ENCODE results near the gene EPB41L4A. TPM values are rescaled to one million over a fixed set of nuclear protein-coding genes. Genes with fewer than 3 reads are reported as not detected.
"Not testable (repeated sequence)": the region's sequence is repeated elsewhere in the genome, so short reads cannot be mapped to it uniquely, and the experiment has no call there.

EPB41L4A gene
- polyA plus RNA-seq, 1 donor from 2014 or later, result 2.1 TPM

- Mint-ChIP-seq H3K4me3 (no peak overlapping the region), H3K9me3 (no peaks in the 10 kb centered on the region), H3K27ac (no peak overlapping the region), H3K4me1 (peaks cover 0 to 10% (median 0%) of the 10 kb centered on the region in 3 donors), H3K27me3 (no peaks in the 10 kb centered on the region), H3K36me3 (no peaks in the 10 kb centered on the region)
Observed at GRCh38 chr5:112385566-112385965, 33.5 kb downstream of the EPB41L4A start.

DNA sequence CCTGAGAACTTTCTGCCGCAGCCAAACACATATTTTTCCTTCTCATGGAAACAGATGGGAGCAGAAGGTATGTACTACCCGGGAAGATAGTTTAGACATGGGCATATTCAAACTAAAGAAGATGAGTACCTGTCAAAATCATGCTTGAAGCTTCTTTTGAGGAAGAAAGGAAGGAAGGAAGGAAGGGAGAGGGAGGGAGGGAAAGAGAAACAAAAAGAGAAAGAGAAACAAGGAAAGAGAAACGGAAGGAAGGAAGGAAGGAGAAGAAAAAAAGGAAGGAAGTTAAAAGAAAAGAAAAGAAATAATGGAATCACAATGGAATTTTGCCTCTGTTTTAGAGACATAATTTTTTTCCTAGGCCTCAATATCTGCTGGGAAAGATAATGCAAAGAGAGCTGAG is 34.6 kb downstream of the EPB41L4A start:
- H3K4me1 Mint-ChIP-seq, result peaks cover 0 to 10% (median 0%) of the 10 kb centered on the region in 3 donors
- H3K9me3 Mint-ChIP-seq, result no peaks in the 10 kb centered on the region
- no peak overlapping the region for H3K27ac Mint-ChIP-seq
- H3K36me3 Mint-ChIP-seq, result no peaks in the 10 kb centered on the region
- H3K4me3 Mint-ChIP-seq, result no peak overlapping the region
- H3K27me3 Mint-ChIP-seq, result no peaks in the 10 kb centered on the region

- Mint-ChIP-seq H3K9me3 (no peaks in the 10 kb centered on the region), H3K36me3 (no peaks in the 10 kb centered on the region), H3K27me3 (no peaks in the 10 kb centered on the region), H3K4me3 (no peak overlapping the region), H3K4me1 (peaks cover 0 to 10% (median 0%) of the 10 kb centered on the region in 3 donors), H3K27ac (no peak overlapping the region)
Observed at GRCh38 chr5:112382886-112383285, 36.2 kb downstream of the EPB41L4A start.

GRCh38 chr5:112381521-112381920 is 37.6 kb downstream of the EPB41L4A start:
- no peaks in the 10 kb centered on the region for H3K9me3 Mint-ChIP-seq
- H3K4me1 Mint-ChIP-seq, result peaks cover 0 to 13% (median 5%) of the 10 kb centered on the region in 3 donors
- H3K27me3 Mint-ChIP-seq, result no peaks in the 10 kb centered on the region
- no peak overlapping the region for H3K27ac Mint-ChIP-seq
- peaks cover 4% of the 10 kb centered on the region for H3K36me3 Mint-ChIP-seq
- no peak overlapping the region for H3K4me3 Mint-ChIP-seq

DNA sequence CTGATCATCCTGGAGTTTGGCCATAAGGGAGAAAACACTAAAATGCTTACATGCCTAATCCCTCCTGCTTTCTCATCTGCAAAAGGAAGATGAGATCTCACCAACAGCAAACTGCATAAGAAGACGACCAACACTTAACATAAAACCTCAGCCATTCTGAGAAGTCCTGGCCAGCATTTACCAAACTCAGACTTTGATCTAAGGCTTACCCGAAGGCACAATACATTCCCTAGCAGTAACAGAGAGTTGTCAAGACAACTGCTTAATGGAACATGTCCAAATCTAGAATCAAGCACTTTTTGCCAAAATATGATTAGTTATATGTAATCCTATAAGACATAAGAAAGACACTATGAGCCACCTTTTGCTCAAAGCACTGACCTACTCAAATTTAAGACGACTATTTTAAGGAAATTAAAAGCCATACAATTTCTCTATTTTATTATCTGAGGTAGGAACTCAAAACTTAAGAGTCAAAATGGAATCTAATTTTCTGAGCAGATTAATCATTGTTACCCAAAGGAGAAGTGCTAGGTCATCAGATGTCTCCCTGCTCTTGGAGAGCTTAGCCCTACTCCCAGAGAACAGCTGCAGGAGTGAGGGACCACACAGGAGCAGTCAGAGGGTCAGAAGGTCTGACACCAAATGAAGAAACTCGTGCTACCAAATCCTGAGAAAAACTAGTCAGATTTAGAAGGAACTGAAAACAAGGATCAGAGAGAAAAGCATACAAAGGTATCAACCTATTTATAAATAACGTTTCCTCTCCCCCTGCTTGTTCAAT is 39.3 kb downstream of the EPB41L4A start:
- H3K27me3 Mint-ChIP-seq, result no peaks in the 10 kb centered on the region
- no peaks in the 10 kb centered on the region for H3K9me3 Mint-ChIP-seq
- H3K36me3 Mint-ChIP-seq, result peaks cover 4% of the 10 kb centered on the region
- H3K27ac Mint-ChIP-seq, result no peak overlapping the region
- H3K4me3 Mint-ChIP-seq, result no peak overlapping the region
- peaks cover 0 to 9% (median 5%) of the 10 kb centered on the region in 3 donors for H3K4me1 Mint-ChIP-seq

DNA sequence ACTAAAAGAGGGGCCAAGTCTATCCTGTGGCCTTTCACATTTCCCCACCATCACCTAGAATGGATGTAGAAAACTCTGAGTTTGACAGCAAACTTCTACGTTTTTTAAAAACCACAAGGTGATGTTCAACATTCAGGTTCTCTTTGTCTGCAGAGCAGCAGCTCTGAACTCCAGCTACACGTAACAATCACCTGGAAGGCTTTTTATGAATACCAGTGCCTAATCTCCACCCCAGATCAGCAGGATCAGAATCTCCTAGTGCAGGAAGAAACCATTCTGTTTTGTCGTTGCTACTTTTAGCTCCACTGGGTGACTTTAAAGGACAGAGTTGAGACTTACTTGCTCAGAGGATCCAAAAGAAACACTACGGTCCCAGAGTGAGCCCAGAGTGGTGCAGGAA is 44.3 kb downstream of the EPB41L4A start:
- no peak overlapping the region for H3K4me3 Mint-ChIP-seq
- H3K9me3 Mint-ChIP-seq, result no peaks in the 10 kb centered on the region
- peaks cover 0 to 11% (median 7%) of the 10 kb centered on the region in 3 donors for H3K4me1 Mint-ChIP-seq
- H3K36me3 Mint-ChIP-seq, result peaks cover 4% of the 10 kb centered on the region
- peaks cover 1% of the 10 kb centered on the region for H3K27me3 Mint-ChIP-seq
- H3K27ac Mint-ChIP-seq, result peak overlapping the region in 1 of 3 donors; percentile 14

GRCh38 chr5:112374356-112374755 is 44.7 kb downstream of the EPB41L4A start:
- Mint-ChIP-seq H3K9me3 (no peaks in the 10 kb centered on the region), H3K27me3 (peaks cover 1% of the 10 kb centered on the region), H3K36me3 (peaks cover 4% of the 10 kb centered on the region), H3K27ac (no peak overlapping the region), H3K4me3 (no peak overlapping the region), H3K4me1 (peaks cover 0 to 11% (median 7%) of the 10 kb centered on the region in 3 donors)

DNA sequence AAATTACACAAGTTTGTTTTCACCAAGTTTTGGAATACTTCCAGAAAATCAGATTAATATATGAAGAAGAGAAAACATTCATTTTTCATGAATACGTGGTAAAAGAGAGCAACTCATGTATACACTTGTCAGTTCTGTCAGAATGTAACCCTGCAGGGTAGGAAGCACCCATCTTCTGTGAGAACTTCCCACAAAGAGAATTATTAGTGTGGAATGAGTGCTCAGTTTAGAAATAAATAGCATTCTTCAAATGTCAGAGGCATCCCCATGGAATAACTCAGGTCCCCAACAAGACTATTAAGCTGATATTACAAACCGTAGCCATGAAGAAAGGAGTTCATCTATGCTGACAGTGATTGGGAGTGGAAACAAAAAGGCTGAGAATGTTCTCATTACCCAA is 45.2 kb downstream of the EPB41L4A start:
- Mint-ChIP-seq H3K4me1 (peaks cover 0 to 11% (median 7%) of the 10 kb centered on the region in 3 donors), H3K27me3 (peaks cover 1% of the 10 kb centered on the region), H3K9me3 (no peaks in the 10 kb centered on the region), H3K27ac (no peak overlapping the region), H3K36me3 (peaks cover 4% of the 10 kb centered on the region), H3K4me3 (no peak overlapping the region)

- Mint-ChIP-seq H3K27ac (no peak overlapping the region), H3K27me3 (peaks cover 1% of the 10 kb centered on the region), H3K36me3 (peaks cover under 1% of the 10 kb centered on the region), H3K9me3 (no peaks in the 10 kb centered on the region), H3K4me3 (no peak overlapping the region), H3K4me1 (peaks cover 0 to 8% (median 5%) of the 10 kb centered on the region in 3 donors)
Observed at GRCh38 chr5:112372543-112372942, 46.5 kb downstream of the EPB41L4A start.

GRCh38 chr5:112371067-112371466 is 48.0 kb downstream of the EPB41L4A start:
- Mint-ChIP-seq H3K27me3 (peaks cover 1% of the 10 kb centered on the region), H3K27ac (no peak overlapping the region), H3K36me3 (no peaks in the 10 kb centered on the region), H3K9me3 (no peaks in the 10 kb centered on the region), H3K4me1 (peaks cover 0 to 6% (median 5%) of the 10 kb centered on the region in 3 donors), H3K4me3 (no peak overlapping the region)

DNA sequence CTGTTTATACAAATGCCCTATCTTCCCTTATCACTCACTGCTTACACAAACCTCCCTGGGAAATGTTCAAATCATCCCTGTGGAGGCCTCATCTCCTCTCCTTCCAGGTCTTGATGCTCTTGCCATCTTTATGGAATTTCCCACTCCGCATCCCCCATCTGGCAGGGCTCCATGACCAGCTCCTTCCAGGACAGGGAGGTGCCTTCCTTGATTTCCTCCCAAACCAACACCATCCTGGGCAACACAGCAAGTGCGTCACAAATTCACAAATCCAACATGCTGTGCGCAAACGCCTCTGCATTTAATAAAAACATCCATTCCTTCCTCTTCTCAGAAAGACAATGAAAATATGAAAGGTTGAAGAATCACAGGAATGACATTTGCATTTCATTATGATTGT is 51.7 kb downstream of the EPB41L4A start:
- Mint-ChIP-seq H3K4me1 (peaks cover 0 to 1% (median 0%) of the 10 kb centered on the region in 3 donors), H3K27me3 (no peaks in the 10 kb centered on the region), H3K27ac (no peak overlapping the region), H3K4me3 (no peak overlapping the region), H3K36me3 (no peaks in the 10 kb centered on the region), H3K9me3 (no peaks in the 10 kb centered on the region)

- H3K4me1 Mint-ChIP-seq, result no peaks in the 10 kb centered on the region
- no peaks in the 10 kb centered on the region for H3K36me3 Mint-ChIP-seq
- H3K9me3 Mint-ChIP-seq, result no peaks in the 10 kb centered on the region
- H3K27me3 Mint-ChIP-seq, result no peaks in the 10 kb centered on the region
- no peak overlapping the region for H3K27ac Mint-ChIP-seq
- peak overlapping the region in 1 of 4 donors; percentile 24 for H3K4me3 Mint-ChIP-seq
Observed at GRCh38 chr5:112366987-112367386, 52.1 kb downstream of the EPB41L4A start.

DNA sequence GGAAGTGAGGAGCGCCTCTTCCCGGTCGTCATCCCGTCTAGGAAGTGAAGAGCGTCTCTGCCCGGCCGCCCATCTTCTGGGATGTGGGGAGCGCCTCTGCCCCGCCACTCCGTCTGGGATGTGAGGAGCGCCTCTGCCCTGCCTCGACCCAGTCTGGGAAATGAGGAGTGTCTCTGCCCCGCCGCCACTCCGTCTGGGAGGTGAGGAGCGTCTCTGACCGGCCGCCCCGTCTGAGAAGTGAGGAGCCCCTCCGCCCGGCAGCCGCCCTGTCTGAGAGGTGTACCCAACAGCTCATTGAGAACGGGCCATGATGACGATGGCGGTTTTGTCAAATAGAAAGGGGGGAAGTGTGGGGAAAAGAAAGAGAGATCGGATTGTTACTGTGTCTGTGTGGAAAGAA is 58.3 kb downstream of the EPB41L4A start:
- H3K4me1 Mint-ChIP-seq, H3K27ac Mint-ChIP-seq, H3K36me3 Mint-ChIP-seq, H3K4me3 Mint-ChIP-seq, H3K27me3 Mint-ChIP-seq, H3K9me3 Mint-ChIP-seq: not testable (repeated sequence)

DNA sequence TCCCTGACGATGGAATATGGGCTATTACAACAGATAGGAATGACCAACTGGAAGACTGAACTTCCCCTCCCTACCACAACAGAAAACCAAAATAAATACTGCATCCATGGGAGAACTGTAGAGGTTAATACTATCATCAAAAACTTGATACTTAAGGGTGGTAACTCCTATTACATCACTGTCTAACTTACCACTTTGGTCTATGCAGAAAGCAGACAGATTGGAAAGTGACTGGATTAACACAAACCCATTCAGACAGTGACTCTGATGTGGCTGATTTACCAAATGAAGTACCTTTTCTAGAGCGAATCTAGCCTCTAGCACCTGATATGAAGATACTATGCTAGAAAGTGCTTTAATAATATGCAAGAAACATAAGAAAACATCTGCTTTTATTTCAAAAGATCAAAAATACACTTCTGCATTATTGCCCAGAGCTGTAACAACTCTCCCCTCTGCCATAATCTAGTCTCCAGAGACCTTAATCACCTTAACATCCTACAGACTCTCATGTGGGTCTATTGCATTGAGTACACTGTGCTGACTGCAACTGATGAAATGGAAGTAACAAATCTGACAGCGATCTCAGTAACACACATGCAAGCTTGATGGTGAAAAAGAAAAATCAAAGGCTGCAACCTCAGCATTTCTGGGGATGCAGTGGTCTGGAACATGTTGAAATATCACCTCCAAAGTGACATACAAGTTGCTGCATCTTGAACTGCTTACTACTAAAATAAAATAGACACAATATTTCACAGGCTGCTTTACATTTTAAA is 62.7 kb downstream of the EPB41L4A start:
- H3K27ac Mint-ChIP-seq, result no peak overlapping the region
- H3K4me1 Mint-ChIP-seq, result peaks cover 0 to 8% (median 0%) of the 10 kb centered on the region in 3 donors
- H3K27me3 Mint-ChIP-seq, result no peaks in the 10 kb centered on the region
- no peaks in the 10 kb centered on the region for H3K9me3 Mint-ChIP-seq
- no peak overlapping the region for H3K4me3 Mint-ChIP-seq
- peaks cover 5% of the 10 kb centered on the region for H3K36me3 Mint-ChIP-seq

- Mint-ChIP-seq H3K27ac (no peak overlapping the region), H3K9me3 (no peaks in the 10 kb centered on the region)
Observed at GRCh38 chr5:112355058-112355685, 63.9 kb downstream of the EPB41L4A start.

More at GRCh38 chr5:112355058-112355685, 63.9 kb downstream of the EPB41L4A start:
- Mint-ChIP-seq H3K4me3 (no peak overlapping the region), H3K27me3 (no peaks in the 10 kb centered on the region), H3K4me1 (peaks cover 0 to 8% (median 0%) of the 10 kb centered on the region in 3 donors), H3K36me3 (peaks cover 5% of the 10 kb centered on the region)
